ENCODE data around the gene SLC22A5.

Gene SLC22A5

DNA sequence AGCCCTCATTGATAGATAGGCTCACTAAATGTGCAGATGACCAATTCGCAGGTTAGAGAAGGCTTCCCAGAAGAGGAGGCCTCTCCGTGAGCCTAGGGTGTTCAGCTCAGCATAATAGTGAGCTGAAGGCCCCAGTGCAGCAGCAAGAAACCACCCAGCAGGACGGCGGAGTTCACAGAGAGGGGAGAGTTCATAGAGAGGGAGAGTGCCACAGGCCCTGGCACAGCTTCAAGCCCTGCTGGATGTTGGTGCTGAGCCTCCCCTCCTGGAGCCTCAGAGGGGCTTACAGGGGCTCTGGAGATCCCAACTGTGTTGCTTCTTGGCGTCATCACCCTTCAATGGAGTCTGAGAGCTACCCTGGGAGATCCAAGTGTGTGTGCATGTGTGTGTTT lies 2.1 kb downstream of the SLC22A5 start:
- no peak overlapping the region for H3K27ac ChIP-seq (ENCODE audit: low read depth, low read length)
- peaks cover 2% of the 10 kb centered on the region; the same call in 1 of the 2 replicates for H3F3A ChIP-seq (ENCODE audit: control insufficient read depth, insufficient read depth)
- peaks cover 4% of the 10 kb centered on the region; the same call in 1 of the 2 replicates for H3K27me3 ChIP-seq (ENCODE audit: control insufficient read depth, low read length)
- no peaks in the 10 kb centered on the region for H3K36me3 ChIP-seq (ENCODE audit: control insufficient read depth, low read length)
- TF ChIP-seq, protein P1, sequence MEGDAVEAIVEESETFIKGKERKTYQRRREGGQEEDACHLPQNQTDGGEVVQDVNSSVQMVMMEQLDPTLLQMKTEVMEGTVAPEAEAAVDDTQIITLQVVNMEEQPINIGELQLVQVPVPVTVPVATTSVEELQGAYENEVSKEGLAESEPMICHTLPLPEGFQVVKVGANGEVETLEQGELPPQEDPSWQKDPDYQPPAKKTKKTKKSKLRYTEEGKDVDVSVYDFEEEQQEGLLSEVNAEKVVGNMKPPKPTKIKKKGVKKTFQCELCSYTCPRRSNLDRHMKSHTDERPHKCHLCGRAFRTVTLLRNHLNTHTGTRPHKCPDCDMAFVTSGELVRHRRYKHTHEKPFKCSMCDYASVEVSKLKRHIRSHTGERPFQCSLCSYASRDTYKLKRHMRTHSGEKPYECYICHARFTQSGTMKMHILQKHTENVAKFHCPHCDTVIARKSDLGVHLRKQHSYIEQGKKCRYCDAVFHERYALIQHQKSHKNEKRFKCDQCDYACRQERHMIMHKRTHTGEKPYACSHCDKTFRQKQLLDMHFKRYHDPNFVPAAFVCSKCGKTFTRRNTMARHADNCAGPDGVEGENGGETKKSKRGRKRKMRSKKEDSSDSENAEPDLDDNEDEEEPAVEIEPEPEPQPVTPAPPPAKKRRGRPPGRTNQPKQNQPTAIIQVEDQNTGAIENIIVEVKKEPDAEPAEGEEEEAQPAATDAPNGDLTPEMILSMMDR (IDR thresholded peaks at IDR 0.05; ENCODE audit: low read depth, low read length, poor library complexity, severe bottlenecking), result no peak
- no peak for TF ChIP-seq EZH2phosphoT487 (IDR thresholded peaks at IDR 0.05; ENCODE audit: borderline replicate concordance, low read length)
- peaks cover 10% of the 10 kb centered on the region for H3K4me1 ChIP-seq (ENCODE audit: control insufficient read depth, low read length)
- H3K79me2 ChIP-seq (ENCODE audit: control insufficient read depth, low read length), result no peaks in the 10 kb centered on the region
- H3K4me2 ChIP-seq (ENCODE audit: low read length), result no peak overlapping the region
- H4K20me1 ChIP-seq (ENCODE audit: control insufficient read depth, insufficient read depth, low read depth, low read length), result no peaks in the 10 kb centered on the region
- H3K9me2 ChIP-seq (replicated peaks; ENCODE audit: control insufficient read depth, low read length), result no peaks in the 10 kb centered on the region
- no peak overlapping the region for H3K4me3 ChIP-seq (ENCODE audit: low read length)
- H3K9me3 ChIP-seq (ENCODE audit: control insufficient read depth, insufficient read depth, low read length), result no peaks in the 10 kb centered on the region

DNA sequence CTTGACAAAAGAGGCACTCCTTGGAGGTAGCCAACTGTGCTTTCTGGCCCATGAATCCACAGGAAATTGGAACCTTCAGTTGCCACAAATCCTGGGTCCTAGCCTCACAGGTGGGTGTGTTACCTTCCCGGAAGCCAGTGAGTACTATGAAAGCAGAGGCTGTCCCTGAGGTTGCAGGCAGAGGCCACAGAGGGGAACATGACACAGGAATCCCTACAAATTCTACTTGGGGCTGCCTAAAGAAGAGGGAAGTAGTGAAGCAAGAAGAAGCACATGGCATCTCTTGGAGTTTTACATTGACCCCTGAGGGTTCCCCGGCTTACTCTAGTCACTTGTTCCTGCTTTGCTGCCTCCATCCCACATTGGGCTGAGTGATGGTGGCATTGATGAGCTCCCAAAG lies 2.6 kb downstream of the SLC22A5 start:
- H3K27ac ChIP-seq (ENCODE audit: low read depth, low read length), result no peak overlapping the region
- no peaks in the 10 kb centered on the region for H3K36me3 ChIP-seq (ENCODE audit: control insufficient read depth, low read length)
- peaks cover 4% of the 10 kb centered on the region; the same call in 1 of the 2 replicates for H3K27me3 ChIP-seq (ENCODE audit: control insufficient read depth, low read length)
- H3K4me2 ChIP-seq (ENCODE audit: low read length), result no peak overlapping the region
- H3K4me3 ChIP-seq (ENCODE audit: low read length), result no peak overlapping the region
- peaks cover 10% of the 10 kb centered on the region for H3K4me1 ChIP-seq (ENCODE audit: control insufficient read depth, low read length)
- H4K20me1 ChIP-seq (ENCODE audit: control insufficient read depth, insufficient read depth, low read depth, low read length), result no peaks in the 10 kb centered on the region
- H3F3A ChIP-seq (ENCODE audit: control insufficient read depth, insufficient read depth), result peaks cover 2% of the 10 kb centered on the region; the same call in 1 of the 2 replicates
- H3K9me3 ChIP-seq (ENCODE audit: control insufficient read depth, insufficient read depth, low read length), result no peaks in the 10 kb centered on the region
- no peaks in the 10 kb centered on the region for H3K9me2 ChIP-seq (replicated peaks; ENCODE audit: control insufficient read depth, low read length)
- H3K79me2 ChIP-seq (ENCODE audit: control insufficient read depth, low read length), result no peaks in the 10 kb centered on the region
- TF ChIP-seq, protein P1 (IDR thresholded peaks at IDR 0.05; ENCODE audit: low read depth, low read length, poor library complexity, severe bottlenecking), result no peak
- TF ChIP-seq EZH2phosphoT487 (IDR thresholded peaks at IDR 0.05; ENCODE audit: borderline replicate concordance, low read length), result no peak

DNA sequence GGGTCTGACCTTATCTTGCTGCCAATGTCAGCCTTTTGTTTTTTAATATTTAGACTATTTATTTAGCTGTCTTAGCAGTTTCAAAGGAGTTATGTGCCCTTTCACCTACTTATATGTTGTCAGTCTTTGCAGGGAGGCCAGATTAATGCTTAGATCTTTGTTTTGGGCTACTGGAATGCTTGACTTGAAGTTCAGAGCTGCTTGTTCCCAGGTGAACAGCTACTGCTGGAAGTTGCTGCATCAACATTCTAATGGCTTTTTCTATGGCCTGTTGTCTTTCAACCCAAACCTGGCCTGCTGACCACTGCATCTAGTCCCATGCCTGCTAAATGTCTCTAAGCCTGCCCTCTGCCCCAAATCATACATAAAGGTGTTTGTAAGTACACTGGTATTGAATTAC lies 3.0 kb downstream of the SLC22A5 start:
- TF ChIP-seq EZH2phosphoT487 (IDR thresholded peaks at IDR 0.05; ENCODE audit: borderline replicate concordance, low read length), result no peak
- TF ChIP-seq, protein P1 (IDR thresholded peaks at IDR 0.05; ENCODE audit: low read depth, low read length, poor library complexity, severe bottlenecking), result no peak
- peaks cover 4% of the 10 kb centered on the region; the same call in 1 of the 2 replicates for H3K27me3 ChIP-seq (ENCODE audit: control insufficient read depth, low read length)
- H3K4me3 ChIP-seq (ENCODE audit: low read length), result no peak overlapping the region
- H3K4me1 ChIP-seq (ENCODE audit: control insufficient read depth, low read length), result peaks cover 10% of the 10 kb centered on the region
- no peaks in the 10 kb centered on the region for H3K9me3 ChIP-seq (ENCODE audit: control insufficient read depth, insufficient read depth, low read length)
- H3K27ac ChIP-seq (ENCODE audit: low read depth, low read length), result no peak overlapping the region
- no peak overlapping the region for H3K4me2 ChIP-seq (ENCODE audit: low read length)
- H3K9me2 ChIP-seq (replicated peaks; ENCODE audit: control insufficient read depth, low read length), result no peaks in the 10 kb centered on the region
- H4K20me1 ChIP-seq (ENCODE audit: control insufficient read depth, insufficient read depth, low read depth, low read length), result no peaks in the 10 kb centered on the region
- no peaks in the 10 kb centered on the region for H3K36me3 ChIP-seq (ENCODE audit: control insufficient read depth, low read length)
- H3K79me2 ChIP-seq (ENCODE audit: control insufficient read depth, low read length), result no peaks in the 10 kb centered on the region
- peaks cover 2% of the 10 kb centered on the region; the same call in 1 of the 2 replicates for H3F3A ChIP-seq (ENCODE audit: control insufficient read depth, insufficient read depth)
